HepG2 (cell line): ENCODE measurements around the gene INO80C. TPM values are rescaled to one million over a fixed set of nuclear protein-coding genes. Genes with fewer than 3 reads are reported as not detected.

Experiments used
- ATAC-seq: fragments of 200-7000 bp; cut with Tn5 transposase; 3 replicates; pipeline ENCODE4 v1.9.1; 2020; ENCODE audit warnings: mild to moderate bottlenecking, moderate library complexity
- BruUV-seq: library from RNA; stranded (reverse); fragments of 400-500 nt; replicated peaks from 2 replicates; lab custom pipeline; 2021; lab: Mats Ljungman, UMichigan
- CTCF ChIA-PET: fragments of 300-600 bp; formaldehyde crosslinking; extraction: SDS; loops from one replicate; lab custom pipeline; 2021; ENCODE audit warnings: low total read pairs, inconsistent platforms, low intra/inter-chr PET ratio; lab: Yijun Ruan, JAX
- POLR2A ChIA-PET: fragments of 350-600 bp; sonication (Branson Sonifier 250); formaldehyde crosslinking; loops from one replicate; lab custom pipeline; 2020; ENCODE audit warnings: antibody characterized with exemption, inconsistent platforms; lab: Yijun Ruan, JAX
- DNase-seq: peaks from one replicate; pipeline ENCODE4 v3.0.0-alpha.2; 2015; ENCODE audit warnings: low spot score
- FAIRE-seq: peaks from 3 replicates; lab custom pipeline; 2011; peaks lifted over from hg19 to GRCh38; lab: Jason Lieb, UNC
- H2AFZ ChIP-seq: one replicate; pipeline ENCODE4 v1.6.1; 2011; ENCODE audit warnings: low read length, inconsistent platforms
- H3K27ac ChIP-seq: fragments of 300-600 bp; 3 replicates; pipeline ENCODE4 v1.8.0; 2011; ENCODE audit warnings: mixed run types, mild to moderate bottlenecking, mixed read lengths, low read length, inconsistent platforms; ENCODE audit not compliant: insufficient read depth; ENCODE audit errors: extremely low read length
- H3K27me3 ChIP-seq, 2 experiments: fragments of 200-600 bp in 1 of 2; 2 replicates in 1 of 2; 3 replicates in 1 of 2; pipeline versions ENCODE4 v1.6.0 to v1.8.0; 2011; ENCODE audit warnings: low read length in 2 of 2, mild to moderate bottlenecking in 2 of 2, moderate library complexity in 2 of 2, inconsistent platforms in 1 of 2; ENCODE audit not compliant: insufficient read depth in 2 of 2, control insufficient read depth in 1 of 2
- H3K36me3 ChIP-seq, 2 experiments: fragments of 200-600 bp in 1 of 2; replicated peaks in 1 of 2; 2 replicates in 1 of 2; 3 replicates in 1 of 2; pipeline versions ENCODE4 v1.5.1 to v1.8.0; 2011; ENCODE audit warnings: low read length in 2 of 2, inconsistent platforms in 1 of 2; ENCODE audit not compliant: insufficient read depth in 2 of 2, control insufficient read depth in 1 of 2
- H3K4me1 ChIP-seq: 2 replicates; pipeline ENCODE4 v1.5.1; 2012; ENCODE audit warnings: low read length, inconsistent platforms; ENCODE audit not compliant: insufficient read depth
- H3K4me2 ChIP-seq: 2 replicates; pipeline ENCODE4 v1.6.0; 2011; ENCODE audit warnings: low read depth, low read length, inconsistent platforms
- H3K4me3 ChIP-seq, 3 experiments: fragments of 200-600 bp in 1 of 3; sonication (generic), shearing (Covaris generic) in 1 of 3; replicated peaks in 1 of 3; 2 replicates each; pipeline ENCODE4 v1.5.1; 2011 to 2016; ENCODE audit warnings: low read length in 3 of 3, inconsistent platforms in 2 of 3, low read depth in 2 of 3, mild to moderate bottlenecking in 2 of 3, control low read depth in 1 of 3, mixed read lengths in 1 of 3; ENCODE audit not compliant: insufficient read depth in 1 of 3
- H3K79me2 ChIP-seq: one replicate; pipeline ENCODE4 v1.6.1; 2011; ENCODE audit warnings: low read length, inconsistent platforms; ENCODE audit not compliant: insufficient read depth
- H3K9ac ChIP-seq: 2 replicates; pipeline ENCODE4 v1.6.0; 2011; ENCODE audit warnings: mild to moderate bottlenecking, low read depth, low read length, inconsistent platforms; ENCODE audit not compliant: insufficient read depth
- H3K9me3 ChIP-seq: 2 replicates; pipeline ENCODE4 v1.5.1; 2012; ENCODE audit warnings: mild to moderate bottlenecking, low read length
- H4K20me1 ChIP-seq: 2 replicates; pipeline ENCODE4 v1.6.0; 2011; ENCODE audit warnings: inconsistent platforms, mild to moderate bottlenecking, low read length, moderate library complexity; ENCODE audit not compliant: insufficient read depth
- CENPBD1 ChIP-seq: sonication (generic); formaldehyde crosslinking; IDR thresholded peaks from 2 replicates; pipeline ENCODE4 v1.8.0; 2022; ENCODE audit warnings: missing genetic modification reagents, low read depth, mild to moderate bottlenecking, borderline replicate concordance
- KLF12 ChIP-seq: sonication (generic); formaldehyde crosslinking; IDR thresholded peaks from 2 replicates; pipeline ENCODE4 v1.4.0; 2020; ENCODE audit warnings: missing genetic modification reagents, borderline replicate concordance
- KLF13 ChIP-seq: sonication (generic); formaldehyde crosslinking; IDR thresholded peaks from 2 replicates; pipeline ENCODE4 v1.4.0; 2020; ENCODE audit warnings: mild to moderate bottlenecking, missing genetic modification reagents
- LBX2 ChIP-seq: sonication (generic); formaldehyde crosslinking; IDR thresholded peaks from 2 replicates; pipeline ENCODE4 v1.5.0; 2020; ENCODE audit warnings: missing genetic modification reagents, mild to moderate bottlenecking, borderline replicate concordance
- MAFF ChIP-seq: IDR thresholded peaks from 2 replicates; pipeline ENCODE4 v1.6.1; 2011; ENCODE audit warnings: low read depth, low read length, improper control_type of control experiment
- MED1 ChIP-seq: sonication (generic); formaldehyde crosslinking; IDR thresholded peaks from 2 replicates; pipeline ENCODE4 v1.4.0; 2020; ENCODE audit warnings: missing genetic modification reagents
- MTF2 ChIP-seq: sonication (generic); formaldehyde crosslinking; IDR thresholded peaks from 2 replicates; pipeline ENCODE4 v1.5.0; 2020; ENCODE audit warnings: missing genetic modification reagents, borderline replicate concordance
- MXD3 ChIP-seq: IDR thresholded peaks from 2 replicates; pipeline ENCODE4 v1.6.1; 2016; ENCODE audit warnings: mild to moderate bottlenecking, missing biosample characterization, missing genetic modification reagents
- NFKBIZ ChIP-seq: IDR thresholded peaks from 2 replicates; pipeline ENCODE4 v1.6.1; 2018; ENCODE audit warnings: missing genetic modification reagents, missing compliant biosample characterization
- RFX5 ChIP-seq: IDR thresholded peaks from 2 replicates; pipeline ENCODE4 v1.6.1; 2011; ENCODE audit warnings: low read depth, low read length, improper control_type of control experiment
- RNF2 ChIP-seq: fragments of 450-650 bp; conservative IDR thresholded peaks from 2 replicates; pipeline ENCODE4 v1.6.1; 2016; ENCODE audit warnings: low read depth
- SATB2 ChIP-seq: sonication (generic); formaldehyde crosslinking; IDR thresholded peaks from 2 replicates; pipeline ENCODE4 v1.5.0; 2020; ENCODE audit warnings: missing genetic modification reagents
- SYNCRIP ChIP-seq: fragments of 200-400 bp; formaldehyde crosslinking; IDR thresholded peaks from 2 replicates; pipeline ENCODE4 v1.6.1; 2018; ENCODE audit warnings: mild to moderate bottlenecking, low read depth, low read length; ENCODE audit not compliant: insufficient read depth
- ZFP1 ChIP-seq: IDR thresholded peaks from 2 replicates; pipeline ENCODE4 v1.6.1; 2016
- ZNF17 ChIP-seq: sonication (generic); formaldehyde crosslinking; IDR thresholded peaks from 2 replicates; pipeline ENCODE4 v1.5.0; 2020; ENCODE audit warnings: mild to moderate bottlenecking, missing genetic modification reagents
- ZNF501 ChIP-seq: sonication (generic); formaldehyde crosslinking; IDR thresholded peaks from 2 replicates; pipeline ENCODE4 v1.5.1; 2020; ENCODE audit warnings: mild to moderate bottlenecking, moderate library complexity, missing genetic modification reagents
- ZNF746 ChIP-seq: sonication (generic); formaldehyde crosslinking; IDR thresholded peaks from 2 replicates; pipeline ENCODE4 v1.8.0; 2022; ENCODE audit warnings: mild to moderate bottlenecking, missing genetic modification reagents
- ZNF850 ChIP-seq: sonication (generic); formaldehyde crosslinking; conservative IDR thresholded peaks from 2 replicates; pipeline ENCODE4 v1.9.0; 2021; ENCODE audit warnings: mild to moderate bottlenecking, missing genetic modification reagents
- WGBS: methylation state at CpG from one replicate; pipeline ENCODE4 v1.1.6; 2017; ENCODE audit warnings: low lambda C conversion rate; 5-methylcytosine and 5-hydroxymethylcytosine counted together
- in situ Hi-C: cut with HindIII; loops from 2 replicates; pipeline ENCODE4 v1.10.0; 2017; ENCODE audit warnings: low pct_unique_long_range_greater_than_20kb; ENCODE audit not compliant: extremely low pct_ligation_motif_present
- intact Hi-C: fragments of 100-400 bp; cut with micrococcal nuclease; formaldehyde crosslinking; loops from one replicate; pipeline ENCODE4 v1.10.0; 2022; ENCODE audit not compliant: unreplicated experiment
- polyA plus RNA-seq, 8 experiments: library from polyadenylated mRNA; depleted of rRNA in 3 of 8; stranded (reverse) in 7 of 8; unstranded in 1 of 8; fragments of >200 nt; fragmentation: Illumina TruSeq in 4 of 8; extraction: Trizol in 4 of 8; gene quantifications; 2 replicates each; pipeline versions ENCODE4 v1.2.1 to v1.2.3, GENCODE V29; 2011 to 2016; ENCODE audit warnings: low read depth in 4 of 8, missing spikeins in 1 of 8, mixed read lengths in 1 of 8; ENCODE audit not compliant: insufficient read depth in 1 of 8
- total RNA-seq, 5 experiments: library from RNA; depleted of rRNA; stranded (reverse); fragments of >200 nt; fragmentation: Illumina TruSeq; extraction: Trizol; gene quantifications; 2 replicates each; pipeline ENCODE4 v1.2.3, GENCODE V29; 2016; ENCODE audit warnings: low read depth in 1 of 5
- TF ChIP-seq, protein P1 (sequence below): sonication (generic); formaldehyde crosslinking; IDR thresholded peaks from 2 replicates; pipeline ENCODE4 v1.8.1; 2023; ENCODE audit warnings: mild to moderate bottlenecking, moderate library complexity, missing genetic modification reagents
- TF ChIP-seq, protein P2 (sequence below): sonication (generic); formaldehyde crosslinking; IDR thresholded peaks from 2 replicates; pipeline ENCODE4 v1.4.0; 2020; ENCODE audit warnings: missing genetic modification reagents

The INO80C gene
- total and polyA plus RNA-seq, 2 of the 13 experiments (the other 11 are each of a cell fraction or from before 2014, with no cell fraction given), result 8.2 to 15.4 TPM

GRCh38 chr18:35542356-35542755 lies 44.6 kb upstream of the INO80C start (continued):
- no peak for TF ChIP-seq NFKBIZ

GRCh38 chr18:35535297-35535696 lies 37.5 kb upstream of the INO80C start:
- BruUV-seq, result no TSS peak
- Histone ChIP-seq H3K4me1 (no peaks in the 10 kb centered on the region), H3K27me3 (no peaks in the 10 kb centered on the region; a peak in 1 of 5 replicates), H3K36me3 (no peaks in the 10 kb centered on the region), H2AFZ (no peak overlapping the region), H3K9ac (no peak overlapping the region), H3K9me3 (peaks cover 7% of the 10 kb centered on the region; the same call in 1 of the 2 replicates), H3K4me2 (no peak overlapping the region), H3K79me2 (no peaks in the 10 kb centered on the region), H3K27ac (no peak overlapping the region), H4K20me1 (no peaks in the 10 kb centered on the region)
- intact Hi-C loops, result no loop called here
- CTCF ChIA-PET, result no interaction called here
- TF ChIP-seq MXD3 (CRISPR knock-in tag) (no peak), KLF12 (CRISPR knock-in tag) (no peak), ZFP1 (CRISPR knock-in tag) (no peak), ZNF17 (CRISPR knock-in tag) (no peak), CENPBD1 (CRISPR knock-in tag) (no peak), KLF13 (CRISPR knock-in tag) (no peak), ZNF501 (no peak), MED1 (CRISPR knock-in tag) (no peak), LBX2 (no peak), MAFF (no peak), SATB2 (CRISPR knock-in tag) (no peak), ZNF850 (CRISPR knock-in tag) (no peak), RNF2 (no peak), ZNF746 (CRISPR knock-in tag) (no peak), SYNCRIP (no peak), MTF2 (CRISPR knock-in tag) (no peak), RFX5 (no peak)
- TF ChIP-seq, protein P1, sequence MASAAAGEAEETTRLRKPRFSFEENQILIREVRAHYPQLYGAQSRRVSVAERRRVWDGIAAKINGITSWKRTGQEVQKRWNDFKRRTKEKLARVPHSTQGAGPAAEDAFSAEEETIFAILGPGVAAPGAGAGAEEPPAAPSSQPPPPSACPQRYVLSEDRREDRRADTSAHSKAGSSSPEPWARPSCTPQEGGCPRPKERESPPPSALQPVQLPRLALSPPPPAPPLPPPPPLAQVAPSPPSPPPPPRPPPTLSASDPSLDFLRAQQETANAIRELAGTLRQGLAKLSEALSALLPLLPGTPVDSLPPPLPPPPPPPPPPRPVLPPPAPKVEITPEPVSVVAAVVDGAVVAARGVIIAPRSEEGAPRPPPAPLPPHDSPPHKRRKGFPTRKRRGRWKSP (CRISPR knock-in tag), result no peak
- TF ChIP-seq, protein P2, sequence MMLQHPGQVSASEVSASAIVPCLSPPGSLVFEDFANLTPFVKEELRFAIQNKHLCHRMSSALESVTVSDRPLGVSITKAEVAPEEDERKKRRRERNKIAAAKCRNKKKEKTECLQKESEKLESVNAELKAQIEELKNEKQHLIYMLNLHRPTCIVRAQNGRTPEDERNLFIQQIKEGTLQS (CRISPR knock-in tag), result no peak
- TF ChIP-seq, all 625 proteins: peak for 0
- no peak for FAIRE-seq
- 33% methylated on average over 1 of the region's 1 CpG for WGBS
- no peak for ATAC-seq
- no peak for DNase-seq
- POLR2A ChIA-PET, result no interaction called here
- no peak overlapping the region for H3K4me3 ChIP-seq
- in situ Hi-C loops, result no loop called here
